MG63 (cell line): ENCODE data around the gene PCNX2. TPM values are rescaled to one million over a fixed set of nuclear protein-coding genes. Genes with fewer than 3 reads are reported as not detected.

ENCODE experiments used
- DNase-seq: peaks from one replicate; pipeline ENCODE4 v3.0.0-alpha.2; 2020
- H3K27me3 ChIP-seq: fragments of 250-450 bp; sonication (Bioruptor Pico); 2 replicates; pipeline ENCODE4 v1.5.1; 2020; ENCODE audit warnings: mild to moderate bottlenecking, moderate library complexity
- H3K36me3 ChIP-seq: fragments of 250-450 bp; sonication (Bioruptor Pico); 2 replicates; pipeline ENCODE4 v1.5.1; 2020; ENCODE audit warnings: mild to moderate bottlenecking, moderate library complexity
- H3K4me3 ChIP-seq: fragments of 250-450 bp; sonication (Bioruptor Pico); 2 replicates; pipeline ENCODE4 v1.5.1; 2020; ENCODE audit warnings: mild to moderate bottlenecking, moderate library complexity
- H3K9me3 ChIP-seq: fragments of 250-450 bp; sonication (Bioruptor Pico); 2 replicates; pipeline ENCODE4 v1.5.1; 2020; ENCODE audit warnings: mild to moderate bottlenecking, moderate library complexity
- total RNA-seq: library from RNA; depleted of rRNA; stranded (reverse); fragments of >200 nt; shearing (Covaris generic); gene quantifications from 2 replicates; pipeline ENCODE4 v1.2.3, GENCODE V29; 2014; ENCODE audit warnings: low replicate concordance

The PCNX2 gene
- total RNA-seq, 1 experiment from 2014 or later, result 1.8 TPM

- H3K36me3 ChIP-seq, result peaks cover 3% of the 10 kb centered on the region; the same call in 1 of the 2 replicates
- H3K9me3 ChIP-seq, result no peaks in the 10 kb centered on the region
- no peak overlapping the region for H3K4me3 ChIP-seq
- no peak for DNase-seq
- H3K27me3 ChIP-seq, result no peaks in the 10 kb centered on the region
Measured at GRCh38 chr1:233251201-233251720, 44.3 kb downstream of the PCNX2 start.

GRCh38 chr1:233248014-233248413 is 47.5 kb downstream of the PCNX2 start:
- Histone ChIP-seq H3K36me3 (peaks cover 3% of the 10 kb centered on the region; the same call in 1 of the 2 replicates), H3K4me3 (no peak overlapping the region), H3K27me3 (no peaks in the 10 kb centered on the region), H3K9me3 (no peaks in the 10 kb centered on the region)
- DNase-seq, result no peak

- H3K27me3 ChIP-seq, result no peaks in the 10 kb centered on the region
- peaks cover 3% of the 10 kb centered on the region; the same call in 1 of the 2 replicates for H3K36me3 ChIP-seq
- no peaks in the 10 kb centered on the region for H3K9me3 ChIP-seq
- H3K4me3 ChIP-seq, result no peak overlapping the region
- DNase-seq, result no peak
Measured at GRCh38 chr1:233246965-233247364, 48.6 kb downstream of the PCNX2 start.

GRCh38 chr1:233245191-233245765 is 50.2 kb downstream of the PCNX2 start:
- no peaks in the 10 kb centered on the region for H3K9me3 ChIP-seq
- H3K4me3 ChIP-seq, result no peak overlapping the region
- DNase-seq, result no peak
- no peaks in the 10 kb centered on the region for H3K27me3 ChIP-seq
- 0 out of 2 replicates have a peak, but pooled peaks cover 3% of the 10 kb centered on the region for H3K36me3 ChIP-seq

GRCh38 chr1:233244183-233244582 is 51.3 kb downstream of the PCNX2 start:
- Histone ChIP-seq H3K9me3 (no peaks in the 10 kb centered on the region), H3K27me3 (no peaks in the 10 kb centered on the region), H3K4me3 (no peak overlapping the region), H3K36me3 (no peaks in the 10 kb centered on the region)
- peak; percentile 19 for DNase-seq

- Histone ChIP-seq H3K36me3 (no peaks in the 10 kb centered on the region), H3K4me3 (no peak overlapping the region), H3K27me3 (no peaks in the 10 kb centered on the region), H3K9me3 (no peaks in the 10 kb centered on the region)
- no peak for DNase-seq
Measured at GRCh38 chr1:233242827-233243483, 52.6 kb downstream of the PCNX2 start.

- Histone ChIP-seq H3K4me3 (no peak overlapping the region), H3K9me3 (no peaks in the 10 kb centered on the region), H3K27me3 (no peaks in the 10 kb centered on the region), H3K36me3 (no peaks in the 10 kb centered on the region)
- DNase-seq, result no peak
Measured at GRCh38 chr1:233241759-233242158, 53.8 kb downstream of the PCNX2 start.

GRCh38 chr1:233240829-233241682 is 54.5 kb downstream of the PCNX2 start:
- H3K36me3 ChIP-seq, result no peaks in the 10 kb centered on the region
- no peaks in the 10 kb centered on the region for H3K9me3 ChIP-seq
- H3K27me3 ChIP-seq, result no peaks in the 10 kb centered on the region
- DNase-seq, result peak; percentile 28
- H3K4me3 ChIP-seq, result no peak overlapping the region

- Histone ChIP-seq H3K36me3 (no peaks in the 10 kb centered on the region), H3K27me3 (no peaks in the 10 kb centered on the region), H3K4me3 (no peak overlapping the region), H3K9me3 (no peaks in the 10 kb centered on the region)
- no peak for DNase-seq
Measured at GRCh38 chr1:233240371-233240770, 55.2 kb downstream of the PCNX2 start.

GRCh38 chr1:233238884-233239431 is 56.6 kb downstream of the PCNX2 start:
- H3K27me3 ChIP-seq, result no peaks in the 10 kb centered on the region
- no peaks in the 10 kb centered on the region for H3K9me3 ChIP-seq
- no peak overlapping the region for H3K4me3 ChIP-seq
- DNase-seq, result no peak
- no peaks in the 10 kb centered on the region for H3K36me3 ChIP-seq

GRCh38 chr1:233237647-233238046 is 57.9 kb downstream of the PCNX2 start:
- Histone ChIP-seq H3K27me3 (no peaks in the 10 kb centered on the region), H3K36me3 (no peaks in the 10 kb centered on the region), H3K9me3 (no peaks in the 10 kb centered on the region), H3K4me3 (no peak overlapping the region)
- DNase-seq, result no peak

- no peak for DNase-seq
- Histone ChIP-seq H3K36me3 (no peaks in the 10 kb centered on the region), H3K4me3 (no peak overlapping the region), H3K9me3 (no peaks in the 10 kb centered on the region), H3K27me3 (no peaks in the 10 kb centered on the region)
Measured at GRCh38 chr1:233233508-233234040, 62.0 kb downstream of the PCNX2 start.

GRCh38 chr1:233230011-233230410 is 65.5 kb downstream of the PCNX2 start:
- no peaks in the 10 kb centered on the region for H3K9me3 ChIP-seq
- no peaks in the 10 kb centered on the region for H3K36me3 ChIP-seq
- H3K4me3 ChIP-seq, result no peak overlapping the region
- H3K27me3 ChIP-seq, result no peaks in the 10 kb centered on the region
- no peak for DNase-seq

GRCh38 chr1:233229288-233229687 is 66.2 kb downstream of the PCNX2 start:
- Histone ChIP-seq H3K9me3 (no peaks in the 10 kb centered on the region), H3K36me3 (no peaks in the 10 kb centered on the region), H3K4me3 (no peak overlapping the region), H3K27me3 (no peaks in the 10 kb centered on the region)
- DNase-seq, result no peak

GRCh38 chr1:233227930-233228465 is 67.5 kb downstream of the PCNX2 start:
- DNase-seq, result no peak
- Histone ChIP-seq H3K36me3 (no peaks in the 10 kb centered on the region), H3K27me3 (no peaks in the 10 kb centered on the region), H3K4me3 (no peak overlapping the region), H3K9me3 (no peaks in the 10 kb centered on the region)

- Histone ChIP-seq H3K9me3 (no peaks in the 10 kb centered on the region), H3K36me3 (peaks cover 6% of the 10 kb centered on the region; the same call in 1 of the 2 replicates), H3K4me3 (no peak overlapping the region), H3K27me3 (no peaks in the 10 kb centered on the region)
- DNase-seq, result no peak
Measured at GRCh38 chr1:233224311-233224710, 71.2 kb downstream of the PCNX2 start.
